Activated CD4-positive, alpha-beta T cell treated with anti-CD3 and anti-CD28 coated beads, Interleukin-2, amount 10 ng/mL, durations not matched to agents 24 days and 14 days (primary cell): ENCODE data around the gene VAV2. TPM values are rescaled to one million over a fixed set of nuclear protein-coding genes. Genes with fewer than 3 reads are reported as not detected.

Experiments
- DNase-seq: peaks from one replicate; pipeline ENCODE4 v3.0.0; 2022
- H3K27ac Mint-ChIP-seq: one replicate; pipeline ENCODE4 v1.8.0; 2022; ENCODE audit warnings: mild to moderate bottlenecking, mixed read lengths
- H3K27me3 Mint-ChIP-seq: one replicate; pipeline ENCODE4 v1.8.0; 2022; ENCODE audit warnings: mixed read lengths
- H3K36me3 Mint-ChIP-seq: one replicate; pipeline ENCODE4 v1.8.0; 2022; ENCODE audit warnings: low read depth, mild to moderate bottlenecking, mixed read lengths
- H3K4me1 Mint-ChIP-seq: one replicate; pipeline ENCODE4 v1.8.0; 2021; ENCODE audit warnings: mixed read lengths
- H3K4me3 Mint-ChIP-seq: one replicate; pipeline ENCODE4 v1.8.0; 2022; ENCODE audit warnings: mild to moderate bottlenecking, moderate library complexity, mixed read lengths
- H3K9me3 Mint-ChIP-seq: one replicate; pipeline ENCODE4 v1.8.0; 2021; ENCODE audit warnings: mixed read lengths
- intact Hi-C: fragments of 100-400 bp; cut with micrococcal nuclease; formaldehyde crosslinking; loops from one replicate; pipeline ENCODE4 v1.15.1; 2023
- total RNA-seq: library from RNA; stranded (reverse); gene quantifications from 2 replicates; pipeline ENCODE4 v1.2.3, GENCODE V29; 2022

The VAV2 gene
- total RNA-seq, 1 donor from 2014 or later = 9.0 TPM

- Mint-ChIP-seq H3K9me3 (no peaks in the 10 kb centered on the region), H3K36me3 (no peaks in the 10 kb centered on the region), H3K4me3 (no peak overlapping the region), H3K27ac (no peak overlapping the region), H3K27me3 (no peaks in the 10 kb centered on the region), H3K4me1 (no peaks in the 10 kb centered on the region)
- intact Hi-C loops = no loop called here
- DNase-seq = no peak
These were observed 194.6 kb downstream of the VAV2 start for GRCh38 chr9:133797406-133798105.

DNA sequence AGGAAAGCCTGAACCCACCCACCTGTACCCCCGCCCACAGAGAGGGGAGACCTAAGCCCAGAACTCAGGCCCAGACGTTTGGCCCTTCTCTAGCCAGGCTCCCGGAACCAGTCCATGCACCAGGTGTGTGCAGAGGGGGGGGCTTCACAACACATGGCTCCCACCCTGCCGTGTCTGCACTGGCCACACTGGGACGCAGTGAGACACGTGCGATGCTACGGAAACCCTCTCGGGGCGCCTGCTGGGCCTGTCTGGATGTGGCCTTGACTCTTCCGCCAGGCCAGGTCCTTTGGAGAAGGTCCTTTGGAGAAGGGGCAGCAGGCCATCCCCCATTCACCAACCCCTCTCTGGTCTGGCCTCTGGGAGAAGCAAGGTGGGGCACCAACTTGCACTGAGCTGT, 195.6 kb downstream of the VAV2 start:
- intact Hi-C loops = no loop called here
- H3K4me1 Mint-ChIP-seq = peaks cover 2% of the 10 kb centered on the region

GRCh38 chr9:133795049-133795448, 197.1 kb downstream of the VAV2 start:
- Mint-ChIP-seq H3K27ac (no peak overlapping the region), H3K27me3 (no peaks in the 10 kb centered on the region), H3K36me3 (no peaks in the 10 kb centered on the region), H3K9me3 (no peaks in the 10 kb centered on the region), H3K4me3 (no peak overlapping the region), H3K4me1 (peaks cover 2% of the 10 kb centered on the region)
- DNase-seq = no peak
- intact Hi-C loops = no loop called here

More for the DNA sequence above, 195.6 kb downstream of the VAV2 start:
- Mint-ChIP-seq H3K4me3 (no peak overlapping the region), H3K9me3 (no peaks in the 10 kb centered on the region), H3K36me3 (no peaks in the 10 kb centered on the region), H3K27me3 (no peaks in the 10 kb centered on the region), H3K27ac (no peak overlapping the region)
- no peak for DNase-seq

GRCh38 chr9:133794016-133794760, 197.9 kb downstream of the VAV2 start:
- H3K36me3 Mint-ChIP-seq = no peaks in the 10 kb centered on the region
- intact Hi-C loops = no loop called here
- no peak overlapping the region for H3K4me3 Mint-ChIP-seq
- no peaks in the 10 kb centered on the region for H3K9me3 Mint-ChIP-seq
- DNase-seq = no peak
- H3K4me1 Mint-ChIP-seq = peaks cover 2% of the 10 kb centered on the region
- peaks cover under 1% of the 10 kb centered on the region for H3K27me3 Mint-ChIP-seq
- H3K27ac Mint-ChIP-seq = no peak overlapping the region

DNA sequence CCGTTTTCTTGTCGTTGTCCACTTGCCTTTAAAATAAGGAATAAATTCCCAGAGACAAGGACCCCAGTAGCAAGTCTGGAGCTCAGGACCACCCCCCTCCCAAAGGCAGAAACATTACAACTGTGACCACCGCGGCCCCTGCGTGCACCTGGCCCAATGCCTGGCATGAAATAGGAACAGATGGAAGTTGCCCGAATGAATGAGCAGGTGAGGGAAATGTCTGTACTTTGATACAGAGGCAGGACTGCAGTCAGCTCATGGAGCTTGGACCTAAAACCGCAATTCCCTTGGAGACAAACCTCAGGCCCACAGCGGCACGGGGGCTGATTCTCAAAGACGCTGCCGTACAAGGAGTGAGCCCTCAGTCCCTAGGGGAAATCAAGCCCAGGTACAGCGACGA, 198.7 kb downstream of the VAV2 start:
- Mint-ChIP-seq H3K27me3 (peaks cover 2% of the 10 kb centered on the region), H3K27ac (no peak overlapping the region), H3K36me3 (no peaks in the 10 kb centered on the region), H3K9me3 (no peaks in the 10 kb centered on the region), H3K4me1 (peaks cover 2% of the 10 kb centered on the region), H3K4me3 (no peak overlapping the region)
- intact Hi-C loops = loop anchor here (1.0 kb wide), 2 partner anchors 201 to 306 kb away; no protein-coding TSS in a partner anchor
- no peak for DNase-seq

DNA sequence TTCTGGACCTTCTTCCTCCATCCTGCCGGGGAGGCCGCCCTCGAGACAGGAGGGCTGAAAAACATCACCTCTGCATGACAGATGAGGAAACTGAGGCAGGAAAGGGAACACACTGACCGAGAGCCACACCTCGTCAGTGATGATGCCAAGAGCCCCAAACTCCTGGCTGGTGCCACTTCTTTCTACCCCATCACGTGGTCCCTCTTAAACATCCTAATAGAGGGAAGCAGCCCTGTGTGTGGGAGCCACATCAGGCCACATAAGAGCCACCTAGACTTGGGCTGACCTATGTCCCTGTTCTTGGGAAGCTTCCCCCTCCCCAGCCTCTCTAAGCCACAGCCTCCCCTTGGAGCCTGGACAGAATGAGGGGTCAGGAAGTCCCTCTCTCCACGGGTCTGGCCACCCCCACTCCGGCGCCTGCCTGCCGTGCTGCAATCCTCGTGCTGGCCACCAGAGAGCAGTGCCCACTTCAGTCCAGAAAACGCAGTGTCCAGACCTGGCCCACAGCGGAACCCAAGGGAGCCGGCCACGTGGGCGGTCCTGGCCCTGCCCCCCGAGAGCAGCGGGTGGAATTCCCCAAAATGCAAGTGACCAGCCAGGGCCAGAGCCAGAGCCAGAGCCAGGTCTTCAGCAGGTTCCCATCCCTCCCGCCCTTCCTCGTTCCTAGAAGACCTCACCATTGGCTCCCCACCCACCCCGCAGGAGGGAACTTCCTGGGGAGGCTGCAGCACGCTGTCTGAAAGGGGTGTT, 199.2 kb downstream of the VAV2 start:
- peak; percentile 86 for DNase-seq
- Mint-ChIP-seq H3K36me3 (no peaks in the 10 kb centered on the region), H3K9me3 (no peaks in the 10 kb centered on the region), H3K27ac (no peak overlapping the region), H3K4me1 (peaks cover 2% of the 10 kb centered on the region), H3K27me3 (peaks cover 2% of the 10 kb centered on the region), H3K4me3 (no peak overlapping the region)
- intact Hi-C loops = loop anchor here (1.0 kb wide), 2 partner anchors 201 to 306 kb away; no protein-coding TSS in a partner anchor

- H3K4me3 Mint-ChIP-seq = no peak overlapping the region
- peaks cover 3% of the 10 kb centered on the region for H3K4me1 Mint-ChIP-seq
- H3K27ac Mint-ChIP-seq = no peak overlapping the region
- no peaks in the 10 kb centered on the region for H3K36me3 Mint-ChIP-seq
- DNase-seq = no peak
- peaks cover 2% of the 10 kb centered on the region for H3K27me3 Mint-ChIP-seq
- intact Hi-C loops = no loop called here
- no peaks in the 10 kb centered on the region for H3K9me3 Mint-ChIP-seq
These were observed 200.1 kb downstream of the VAV2 start for GRCh38 chr9:133791735-133792649.

DNA sequence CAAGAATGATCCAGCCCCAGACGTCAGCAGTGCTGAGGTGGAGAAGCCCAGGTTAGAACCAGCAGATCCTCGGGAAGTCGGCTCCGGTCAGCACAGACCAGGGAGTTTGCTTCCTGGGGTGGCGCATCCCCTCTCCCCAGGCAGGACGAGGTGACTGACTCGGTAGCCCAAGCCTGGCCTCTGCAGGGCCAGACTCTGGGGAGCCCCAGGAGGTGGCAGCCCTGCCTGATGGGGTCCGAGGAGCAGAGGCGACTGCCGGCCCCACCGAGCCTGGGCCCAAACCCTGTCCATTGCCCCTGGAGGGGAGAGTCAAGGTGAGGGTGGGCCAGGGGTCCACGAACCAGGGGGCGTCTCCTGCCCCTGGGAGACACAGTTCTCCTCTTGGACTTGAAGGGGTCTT, 201.1 kb downstream of the VAV2 start:
- H3K4me1 Mint-ChIP-seq = peaks cover 4% of the 10 kb centered on the region
- H3K27ac Mint-ChIP-seq = no peak overlapping the region
- peaks cover 2% of the 10 kb centered on the region for H3K27me3 Mint-ChIP-seq
- intact Hi-C loops = no loop called here
- H3K4me3 Mint-ChIP-seq = no peak overlapping the region
- H3K9me3 Mint-ChIP-seq = no peaks in the 10 kb centered on the region
- no peaks in the 10 kb centered on the region for H3K36me3 Mint-ChIP-seq
- DNase-seq = no peak

- peaks cover 4% of the 10 kb centered on the region for H3K4me1 Mint-ChIP-seq
- H3K9me3 Mint-ChIP-seq = no peaks in the 10 kb centered on the region
- no peak overlapping the region for H3K4me3 Mint-ChIP-seq
- peaks cover 2% of the 10 kb centered on the region for H3K27me3 Mint-ChIP-seq
- intact Hi-C loops = no loop called here
- H3K36me3 Mint-ChIP-seq = no peaks in the 10 kb centered on the region
- no peak for DNase-seq
- no peak overlapping the region for H3K27ac Mint-ChIP-seq
These were observed 202.3 kb downstream of the VAV2 start for GRCh38 chr9:133789778-133790177.

DNA sequence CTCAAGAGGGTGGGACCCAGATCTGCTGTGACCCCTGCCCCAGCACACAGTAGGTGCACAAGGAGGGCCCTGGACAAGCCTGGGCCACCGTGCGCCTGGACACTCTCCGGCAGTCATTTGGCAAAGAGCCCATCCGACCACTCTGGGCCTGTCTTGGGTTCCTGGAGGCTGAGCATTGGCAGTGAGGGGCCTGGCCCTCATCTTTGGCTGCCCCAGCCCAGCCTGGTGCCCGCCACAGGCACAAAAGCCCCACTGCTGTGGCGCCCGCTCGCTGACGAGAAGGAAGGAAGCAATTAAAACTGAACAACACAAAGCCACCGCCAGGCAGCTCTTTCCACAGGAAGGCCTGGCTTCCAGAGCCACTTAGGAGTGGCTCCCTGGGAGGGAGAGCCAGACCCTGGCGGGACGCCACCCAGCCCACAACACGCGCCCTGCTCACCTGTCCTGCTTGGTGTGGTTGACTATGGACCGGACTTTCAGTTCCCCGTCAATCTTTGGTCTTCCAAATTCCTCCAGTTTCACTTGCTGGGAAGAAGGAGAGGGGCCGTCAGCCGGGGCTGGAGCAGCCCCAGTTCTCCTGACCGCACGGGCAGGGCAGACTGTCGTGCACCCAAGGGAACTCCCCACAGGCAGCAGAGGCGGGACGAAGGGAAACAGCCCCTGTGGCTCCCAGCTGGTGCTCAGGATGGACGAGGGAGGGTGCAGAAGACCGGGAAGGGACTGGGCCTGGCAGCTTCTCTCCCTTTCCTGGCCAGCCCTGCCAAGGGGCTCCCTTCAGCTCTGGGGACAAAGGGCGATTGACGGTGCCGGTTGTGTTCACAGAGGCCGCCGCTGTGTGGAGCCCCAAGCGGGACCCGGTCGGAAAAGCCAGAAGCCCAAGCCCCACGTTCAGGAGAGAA, 203.1 kb downstream of the VAV2 start:
- Mint-ChIP-seq H3K27me3 (peaks cover 2% of the 10 kb centered on the region), H3K9me3 (no peaks in the 10 kb centered on the region), H3K27ac (no peak overlapping the region), H3K36me3 (no peaks in the 10 kb centered on the region), H3K4me1 (peaks cover 4% of the 10 kb centered on the region), H3K4me3 (no peak overlapping the region)
- intact Hi-C loops = no loop called here
- DNase-seq = no peak

- no peak for DNase-seq
- H3K4me1 Mint-ChIP-seq = peaks cover 4% of the 10 kb centered on the region
- no peaks in the 10 kb centered on the region for H3K9me3 Mint-ChIP-seq
- no peak overlapping the region for H3K27ac Mint-ChIP-seq
- H3K27me3 Mint-ChIP-seq = peaks cover 2% of the 10 kb centered on the region
- H3K36me3 Mint-ChIP-seq = no peaks in the 10 kb centered on the region
- intact Hi-C loops = no loop called here
- no peak overlapping the region for H3K4me3 Mint-ChIP-seq
These were observed 203.9 kb downstream of the VAV2 start for GRCh38 chr9:133788045-133788818.

- no peak overlapping the region for H3K4me3 Mint-ChIP-seq
- no peak for DNase-seq
- intact Hi-C loops = no loop called here
These were observed 204.4 kb downstream of the VAV2 start for GRCh38 chr9:133787754-133788025.

More at GRCh38 chr9:133787754-133788025, 204.4 kb downstream of the VAV2 start:
- peaks cover 2% of the 10 kb centered on the region for H3K27me3 Mint-ChIP-seq
- no peaks in the 10 kb centered on the region for H3K36me3 Mint-ChIP-seq
- peaks cover 4% of the 10 kb centered on the region for H3K4me1 Mint-ChIP-seq
- H3K9me3 Mint-ChIP-seq = no peaks in the 10 kb centered on the region
- H3K27ac Mint-ChIP-seq = no peak overlapping the region
